M059J (cell line): ENCODE results near the gene DEFB132. TPM values are rescaled to one million over a fixed set of nuclear protein-coding genes. Genes with fewer than 3 reads are reported as not detected.
A peak's percentile ranks its signal among the peaks of the same experiment; 100 is the strongest.

Experiments
- DNase-seq: peaks from one replicate; pipeline ENCODE4 v3.0.0-alpha.2; 2012; ENCODE audit warnings: low read depth
- total RNA-seq: library from RNA; depleted of rRNA; stranded (reverse); fragments of >200 nt; shearing (Covaris generic); gene quantifications from 2 replicates; pipeline ENCODE4 v1.2.3, GENCODE V29; 2014; rRNA removed

Gene DEFB132
- total RNA-seq, 1 experiment from 2014 or later, result 0.05 TPM

DNA sequence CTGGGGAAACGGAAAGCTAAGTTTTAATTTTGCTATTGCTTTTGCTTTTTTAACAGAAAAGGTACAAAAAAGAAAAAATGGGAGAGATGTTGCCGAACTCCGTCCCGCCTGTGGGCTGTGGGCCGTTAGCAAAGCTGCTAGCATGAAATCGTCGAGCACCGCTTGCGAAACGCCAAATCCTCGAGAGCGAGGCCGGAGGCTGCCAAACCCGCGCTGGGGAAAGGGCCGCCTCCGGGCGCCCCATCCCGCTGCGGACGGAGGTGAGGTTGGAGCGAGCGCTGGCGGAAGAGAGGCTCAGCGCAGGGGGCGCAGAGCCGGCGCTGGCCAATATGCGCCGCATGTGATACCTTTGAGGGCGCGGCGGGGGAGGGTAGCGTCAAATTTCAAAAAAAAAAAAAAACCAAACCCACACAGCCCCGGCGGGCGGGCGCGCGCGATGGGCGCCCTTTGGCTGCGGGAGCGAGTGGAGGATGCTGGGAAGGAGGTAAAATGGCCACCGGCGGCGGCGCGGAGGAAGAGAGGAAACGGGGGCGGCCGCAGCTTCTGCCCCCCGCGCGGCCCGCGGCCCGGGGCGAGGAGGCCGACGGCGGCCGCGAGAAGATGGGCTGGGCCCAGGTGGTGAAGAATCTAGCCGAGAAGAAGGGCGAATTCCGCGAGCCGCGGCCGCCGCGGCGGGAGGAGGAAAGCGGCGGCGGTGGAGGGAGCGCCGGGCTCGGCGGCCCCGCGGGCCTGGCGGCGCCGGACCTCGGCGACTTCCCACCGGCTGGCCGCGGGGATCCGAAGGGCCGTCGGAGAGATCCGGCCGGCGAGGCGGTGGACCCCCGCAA, 39.8 kb downstream of the DEFB132 start, which contains the start of gene ZCCHC3:
Gene ZCCHC3, plus strand, starts transcription at position 473 of the 827 bp plus-strand sequence. Its CDS starts 17 bp downstream, at position 490.
- peak; percentile 97 for DNase-seq

DNA sequence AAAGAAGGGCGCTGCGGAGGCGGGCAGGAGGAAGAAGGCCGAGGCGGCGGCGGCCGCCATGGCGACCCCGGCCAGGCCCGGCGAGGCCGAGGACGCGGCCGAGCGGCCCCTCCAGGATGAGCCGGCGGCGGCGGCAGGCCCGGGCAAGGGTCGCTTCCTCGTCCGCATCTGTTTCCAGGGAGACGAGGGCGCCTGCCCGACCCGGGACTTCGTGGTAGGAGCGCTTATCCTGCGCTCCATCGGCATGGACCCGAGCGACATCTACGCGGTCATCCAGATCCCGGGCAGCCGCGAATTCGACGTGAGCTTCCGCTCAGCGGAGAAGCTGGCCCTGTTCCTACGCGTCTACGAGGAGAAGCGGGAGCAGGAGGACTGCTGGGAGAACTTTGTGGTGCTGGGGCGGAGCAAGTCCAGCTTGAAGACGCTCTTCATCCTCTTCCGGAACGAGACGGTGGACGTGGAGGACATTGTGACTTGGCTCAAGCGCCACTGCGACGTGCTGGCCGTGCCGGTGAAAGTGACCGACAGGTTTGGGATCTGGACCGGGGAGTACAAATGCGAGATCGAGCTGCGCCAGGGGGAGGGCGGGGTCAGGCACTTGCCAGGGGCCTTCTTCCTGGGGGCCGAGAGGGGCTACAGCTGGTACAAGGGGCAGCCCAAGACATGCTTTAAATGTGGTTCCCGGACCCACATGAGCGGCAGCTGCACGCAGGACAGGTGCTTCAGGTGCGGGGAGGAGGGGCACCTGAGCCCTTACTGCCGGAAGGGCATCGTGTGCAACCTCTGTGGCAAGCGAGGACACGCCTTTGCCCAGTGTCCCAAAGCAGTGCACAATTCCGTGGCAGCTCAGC, 40.6 kb downstream of the DEFB132 start:
- DNase-seq, result peak; percentile 86

DNA sequence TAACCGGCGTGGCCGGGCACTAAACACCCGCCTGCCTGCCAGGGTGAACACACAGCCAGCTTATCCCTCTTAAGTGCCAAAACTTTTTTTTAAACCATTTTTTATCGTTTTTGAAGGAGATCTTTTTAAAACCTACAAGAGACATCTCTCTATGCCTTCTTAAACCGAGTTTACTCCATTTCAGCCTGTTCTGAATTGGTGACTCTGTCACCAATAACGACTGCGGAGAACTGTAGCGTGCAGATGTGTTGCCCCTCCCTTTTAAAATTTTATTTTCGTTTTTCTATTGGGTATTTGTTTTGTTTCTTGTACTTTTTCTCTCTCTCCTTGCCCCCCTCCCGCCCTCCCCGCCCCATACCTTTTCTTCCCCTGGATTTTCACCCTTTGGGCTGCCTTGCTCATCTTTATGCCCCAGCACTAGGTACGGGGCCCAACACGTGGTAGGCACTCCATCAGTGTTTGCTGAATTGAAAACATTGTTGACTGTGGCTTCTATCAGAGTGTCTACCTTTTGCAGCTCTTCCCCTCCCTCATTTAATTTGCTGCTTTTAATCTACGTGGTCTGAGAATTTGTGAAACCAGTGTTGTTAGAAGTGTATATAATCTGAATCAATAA, 41.4 kb downstream of the DEFB132 start:
- DNase-seq, result no peak

DNA sequence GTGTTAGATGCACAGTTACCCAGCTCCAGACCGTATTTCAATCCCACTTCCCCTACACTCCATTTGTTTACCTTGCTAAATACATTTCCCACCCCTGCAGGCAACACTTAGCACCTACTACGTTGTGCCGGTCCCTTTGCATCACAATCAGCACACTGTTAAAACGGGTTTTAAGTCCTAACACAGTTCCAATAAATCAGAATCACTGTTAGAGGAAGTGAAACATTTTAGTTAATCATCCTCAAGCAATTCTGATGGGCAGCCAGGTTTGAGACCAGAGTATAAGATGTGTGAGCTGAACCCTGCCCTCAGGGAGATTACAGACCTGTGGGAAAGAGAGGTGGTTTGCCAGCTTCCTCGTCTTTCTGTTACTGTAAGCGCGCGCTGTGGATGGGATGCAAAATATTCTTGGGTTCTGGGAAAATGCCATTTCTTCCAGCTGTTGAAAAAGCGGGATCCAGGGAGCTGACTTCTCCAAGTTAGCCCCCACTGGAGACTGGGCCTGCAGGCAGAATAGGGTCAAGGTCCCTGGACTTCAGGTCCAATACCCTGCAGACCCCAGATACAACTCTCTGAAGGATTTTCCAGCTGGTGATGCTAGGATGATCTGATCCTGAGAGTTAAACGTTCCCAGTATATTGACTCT, 42.9 kb downstream of the DEFB132 start:
- DNase-seq, result no peak

DNA sequence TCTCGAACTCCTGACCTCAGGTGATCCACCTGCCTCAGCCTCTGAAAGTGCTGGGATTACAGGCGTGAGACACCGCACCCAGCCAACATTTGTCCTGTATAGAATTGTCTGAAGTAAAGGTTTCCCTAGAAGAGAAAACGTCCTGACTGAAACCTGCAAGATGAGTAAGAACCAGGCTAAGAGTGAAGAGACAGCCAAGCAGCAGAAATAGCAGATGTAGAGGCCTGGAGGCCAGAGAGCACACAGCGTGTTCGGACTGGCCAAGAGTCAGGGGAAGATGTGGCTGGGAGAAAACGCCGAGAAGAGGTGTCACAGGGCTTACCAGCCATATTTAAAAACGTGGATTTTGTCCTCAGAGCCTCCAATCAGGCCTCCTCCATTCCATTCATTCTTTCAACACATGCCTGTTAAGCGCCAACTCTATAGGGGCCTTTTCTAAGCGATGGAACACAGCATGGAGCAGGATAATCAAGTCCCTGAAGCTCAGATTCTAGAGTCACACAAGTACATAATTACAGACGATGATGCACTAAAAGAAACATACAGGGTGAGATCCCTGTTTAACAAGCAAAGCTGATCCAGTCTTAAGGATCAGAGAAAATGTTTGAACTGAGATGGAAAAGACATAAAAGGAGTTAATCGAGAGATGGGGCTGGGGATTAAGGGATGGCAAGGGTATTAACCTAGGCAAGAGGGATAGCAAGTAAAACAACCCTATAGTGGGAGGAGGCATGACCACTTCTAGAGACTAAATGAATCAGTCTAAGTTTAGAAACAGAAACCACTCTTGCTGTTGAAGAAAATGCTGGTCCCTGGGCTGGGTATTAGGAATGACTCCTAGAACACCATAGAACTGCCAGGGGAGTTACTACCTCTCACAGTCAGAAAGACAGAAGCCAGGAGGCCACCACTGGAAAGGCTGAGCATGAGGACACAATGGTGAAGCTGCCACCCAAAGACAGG, 44.6 kb downstream of the DEFB132 start:
- DNase-seq, result no peak

DNA sequence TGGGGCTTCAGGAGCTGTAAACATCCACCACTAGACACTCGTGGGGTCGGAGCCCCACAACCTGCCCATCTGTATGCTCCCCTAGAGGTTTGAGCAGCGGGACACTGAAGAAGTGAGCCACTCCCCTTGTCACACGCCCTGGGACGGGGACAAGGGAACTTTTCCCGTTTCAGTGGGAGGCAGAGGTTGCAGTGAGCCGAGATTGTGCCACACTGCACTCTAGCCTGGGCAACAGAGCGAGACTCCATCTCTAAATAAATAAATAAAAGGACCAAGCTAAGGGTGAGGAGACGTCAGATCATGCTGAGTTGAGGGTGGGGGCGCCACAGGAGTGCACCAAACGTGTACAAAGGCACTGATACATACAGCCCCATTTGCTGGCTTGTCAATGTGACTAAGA, 48.2 kb downstream of the DEFB132 start:
- DNase-seq, result no peak

DNA sequence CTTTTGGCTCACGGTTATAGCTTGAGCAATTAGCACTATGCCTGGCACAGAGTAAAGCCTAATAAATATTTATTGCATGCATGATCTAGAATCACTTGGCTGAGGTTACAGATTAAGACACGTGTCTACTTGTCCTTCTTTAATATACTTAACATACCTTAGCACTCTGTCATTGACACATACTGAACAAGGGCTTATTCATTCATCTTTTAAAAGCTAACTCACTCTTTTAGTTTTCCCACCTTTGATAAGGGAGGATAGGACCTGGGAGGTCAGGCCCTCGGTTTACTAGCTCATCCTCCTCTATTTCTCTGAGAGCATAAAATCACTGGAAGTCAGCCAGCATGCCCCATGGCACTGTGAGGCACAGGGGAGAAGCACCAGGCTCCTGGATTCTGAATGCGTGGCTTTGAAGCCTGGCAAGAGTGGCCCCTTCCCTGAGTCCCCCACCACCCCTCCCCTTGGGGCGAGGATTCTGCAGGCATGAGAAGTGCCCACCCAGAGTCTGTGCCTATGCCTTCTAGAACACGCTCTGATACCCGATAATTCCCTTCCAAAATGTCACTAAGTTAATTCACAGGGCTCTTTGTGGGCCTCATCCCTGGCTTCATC, 51.0 kb downstream of the DEFB132 start:
- DNase-seq, result peak; percentile 77

DNA sequence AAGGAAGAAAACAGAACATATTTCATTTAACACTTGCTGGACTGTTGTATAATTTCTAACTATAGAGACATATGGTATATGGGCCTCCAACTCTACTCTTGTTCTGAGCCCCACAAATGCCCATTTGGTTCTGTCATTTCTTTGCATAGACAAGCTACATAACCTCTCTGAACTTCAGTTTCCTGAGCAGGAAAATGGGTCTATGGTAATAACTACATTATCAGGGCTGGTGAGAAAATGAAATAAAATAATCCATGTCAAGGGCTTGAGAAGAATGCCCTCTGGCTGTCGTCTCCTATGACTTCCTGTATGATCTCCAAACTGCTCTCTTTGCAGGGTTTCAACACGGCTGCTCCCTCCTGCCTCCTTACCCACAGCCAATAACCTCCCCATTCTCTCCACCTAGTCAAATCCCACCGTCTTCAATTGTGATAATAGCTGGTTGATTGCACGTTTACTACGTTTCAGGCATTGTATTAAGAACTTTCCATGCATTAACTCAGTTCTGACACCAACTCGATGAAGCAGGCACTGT, 51.8 kb downstream of the DEFB132 start:
- DNase-seq, result peak; percentile 81

DNA sequence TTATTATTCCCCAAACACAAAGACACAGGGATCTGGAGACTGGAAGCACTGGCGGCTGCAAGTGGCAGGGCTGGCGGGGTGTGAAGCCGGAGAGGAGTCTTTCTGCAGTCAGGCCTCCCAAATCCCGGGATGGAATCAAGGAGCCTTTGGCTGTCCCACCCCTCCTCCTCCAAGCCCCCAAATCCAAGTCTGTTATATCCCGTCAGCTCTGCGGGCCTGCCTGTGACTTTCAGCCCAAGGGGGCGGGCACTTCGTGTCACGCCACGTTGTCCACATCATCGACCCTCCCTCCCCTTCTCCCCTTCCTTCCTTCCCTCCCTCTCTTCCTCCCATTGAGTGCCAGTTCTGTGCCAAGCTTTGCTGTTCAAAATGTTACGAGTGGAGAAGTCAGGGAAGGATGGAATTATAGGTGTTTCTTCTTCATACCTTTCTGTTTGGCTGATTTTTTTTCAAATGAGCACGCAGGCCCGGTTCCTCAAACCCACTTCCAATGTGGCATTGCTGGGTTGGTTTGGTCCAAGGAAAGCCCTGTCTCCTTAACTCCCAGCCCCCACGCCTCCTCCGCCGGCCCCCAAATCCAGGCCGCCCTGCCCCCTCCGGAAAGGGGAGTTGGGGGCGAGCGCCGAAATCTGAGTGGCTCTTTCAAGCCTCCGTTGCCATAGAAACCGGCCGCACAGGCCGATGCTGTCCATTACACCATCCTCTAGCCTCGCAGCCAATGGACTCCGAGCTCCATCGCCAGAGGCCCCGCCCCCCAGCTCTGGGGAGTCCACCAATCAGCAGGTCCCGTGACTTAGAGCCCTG, 52.5 kb downstream of the DEFB132 start:
- DNase-seq, result peak; percentile 100

DNA sequence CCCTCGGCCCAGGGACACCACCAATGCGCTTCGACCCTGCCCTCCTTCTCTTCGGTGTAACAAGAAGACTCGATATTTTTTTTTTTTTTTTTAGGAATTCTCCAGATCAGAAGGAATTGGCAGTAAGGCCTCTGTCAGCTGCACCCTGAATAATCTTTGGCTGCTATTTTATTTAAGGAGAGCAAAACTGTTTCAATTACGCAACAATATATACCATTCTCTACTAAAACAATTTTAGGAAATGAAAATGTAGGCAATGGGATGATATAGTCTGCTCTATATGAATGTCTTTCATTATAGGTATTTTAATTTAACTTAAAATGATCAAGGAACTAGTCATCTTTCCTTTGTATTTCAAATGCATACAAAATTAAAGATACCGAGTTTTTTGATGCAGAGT, 53.1 kb downstream of the DEFB132 start:
- DNase-seq, result no peak

Other genes starting within 250 kb of the DEFB132 start
- gene DEFB125, start 170.1 kb upstream of the DEFB132 start, total RNA-seq, result not detected in 2 replicates
- not detected in 2 replicates for gene DEFB126, start 115.1 kb upstream of the DEFB132 start, total RNA-seq
- not detected in 2 replicates for gene DEFB127, start 100.3 kb upstream of the DEFB132 start, total RNA-seq
- not detected in 2 replicates for gene DEFB128, start 68.0 kb upstream of the DEFB132 start, total RNA-seq
- 1.1 and 4.7 TPM in 2 replicates for gene DEFB129, start 30.5 kb upstream of the DEFB132 start, total RNA-seq
- gene C20orf96, start 33.0 kb downstream of the DEFB132 start, total RNA-seq, result 0.91 and 2.2 TPM in 2 replicates
- gene ZCCHC3, start 39.8 kb downstream of the DEFB132 start, total RNA-seq, result 12.7 and 16.9 TPM in 2 replicates
- 5.1 and 16.5 TPM in 2 replicates for gene SOX12, start 67.8 kb downstream of the DEFB132 start, total RNA-seq
- 102 and 149 TPM in 2 replicates for gene NRSN2, start 89.4 kb downstream of the DEFB132 start, total RNA-seq
- 34.1 and 35.5 TPM in 2 replicates for gene TRIB3, start 123.0 kb downstream of the DEFB132 start, total RNA-seq
- gene RBCK1, start 150.6 kb downstream of the DEFB132 start, total RNA-seq, result 132 and 155 TPM in 2 replicates
- gene TBC1D20, start 204.8 kb downstream of the DEFB132 start, total RNA-seq, result 42.4 and 53.2 TPM in 2 replicates